ENCODE results near the gene C5orf24. TPM values are rescaled to one million over a fixed set of nuclear protein-coding genes. Genes with fewer than 3 reads are reported as not detected.

C5orf24 gene
- total and polyA plus RNA-seq, 3 experiments from 2014 or later: 10.5 to 29.8 (median 28.9) TPM

DNA sequence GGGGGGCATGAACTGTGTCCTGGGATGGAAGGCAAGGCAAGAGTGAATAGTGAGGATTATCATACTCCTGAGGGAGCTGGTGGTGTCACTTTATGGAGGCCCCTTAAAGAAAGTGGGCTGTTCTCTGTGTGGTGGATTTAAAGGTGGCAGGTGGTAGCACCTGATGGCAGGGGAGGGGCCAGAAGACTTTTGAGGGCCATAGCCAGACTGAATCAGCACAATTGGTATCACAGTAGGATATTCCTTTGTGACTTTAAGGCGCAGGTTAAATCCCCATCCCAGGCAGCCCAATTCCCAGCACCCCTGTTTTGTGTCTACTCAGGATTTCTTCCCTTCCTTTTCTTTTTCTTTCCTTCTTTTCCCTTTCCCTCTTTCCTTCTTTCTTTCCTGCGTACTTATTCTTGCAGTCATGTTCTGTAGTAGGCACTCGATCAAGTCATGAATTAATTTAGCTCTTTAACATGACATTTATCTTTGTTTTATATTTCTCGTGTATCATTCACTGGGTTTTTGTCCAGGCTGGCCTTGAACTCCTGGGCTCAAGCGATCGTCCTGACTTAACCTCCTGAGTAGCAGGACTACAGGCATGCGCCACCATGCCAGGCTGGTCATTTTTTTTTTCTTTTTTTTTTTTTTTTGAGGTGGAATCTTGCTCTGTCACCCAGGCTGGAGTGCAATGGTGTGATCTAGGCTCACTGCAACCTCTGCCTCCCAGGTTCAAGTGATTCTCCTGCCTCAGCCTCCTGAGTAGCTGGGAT is 48.2 kb downstream of the C5orf24 start:
- no peaks in the 10 kb centered on the region for H3K9me3 ChIP-seq (ENCODE audit: low read length)
- POLR2A ChIA-PET: interaction anchor here (1.8 kb wide), 1 partner anchor 11 kb away, joined by 5 read pairs; the partner anchor contains the start of gene PCBD2
- no peak overlapping the region for H3K4me3 ChIP-seq (ENCODE audit: low read length)
- CTCF ChIA-PET: interaction anchor here (3.1 kb wide), 1 partner anchor 10 kb away, joined by 17 read pairs; the partner anchor contains the start of gene PCBD2
- Mint-ChIP-seq H3K4me1 (peaks cover 6 to 9% (median 9%) of the 10 kb centered on the region in 3 donors), H3K4me3 (no peak overlapping the region), H3K27me3 (no peaks in the 10 kb centered on the region), H3K27ac (peak overlapping the region in 2 of 8 donors; percentile 24 to 33), H3K9me3 (no peaks in the 10 kb centered on the region), H3K36me3 (peaks cover 0 to 74% (median 16%) of the 10 kb centered on the region in 3 donors)
- peaks cover 14% of the 10 kb centered on the region for H3K36me3 ChIP-seq (ENCODE audit: insufficient read depth, low read length)
- no peak for DNase-seq
- H3K4me1 ChIP-seq (ENCODE audit: insufficient read depth, low read length): no peaks in the 10 kb centered on the region
- no peak overlapping the region for H3K27ac ChIP-seq (ENCODE audit: low read depth, low read length)
- H3K27me3 ChIP-seq (ENCODE audit: insufficient read depth, low read length, poor library complexity, severe bottlenecking): no peaks in the 10 kb centered on the region

DNA sequence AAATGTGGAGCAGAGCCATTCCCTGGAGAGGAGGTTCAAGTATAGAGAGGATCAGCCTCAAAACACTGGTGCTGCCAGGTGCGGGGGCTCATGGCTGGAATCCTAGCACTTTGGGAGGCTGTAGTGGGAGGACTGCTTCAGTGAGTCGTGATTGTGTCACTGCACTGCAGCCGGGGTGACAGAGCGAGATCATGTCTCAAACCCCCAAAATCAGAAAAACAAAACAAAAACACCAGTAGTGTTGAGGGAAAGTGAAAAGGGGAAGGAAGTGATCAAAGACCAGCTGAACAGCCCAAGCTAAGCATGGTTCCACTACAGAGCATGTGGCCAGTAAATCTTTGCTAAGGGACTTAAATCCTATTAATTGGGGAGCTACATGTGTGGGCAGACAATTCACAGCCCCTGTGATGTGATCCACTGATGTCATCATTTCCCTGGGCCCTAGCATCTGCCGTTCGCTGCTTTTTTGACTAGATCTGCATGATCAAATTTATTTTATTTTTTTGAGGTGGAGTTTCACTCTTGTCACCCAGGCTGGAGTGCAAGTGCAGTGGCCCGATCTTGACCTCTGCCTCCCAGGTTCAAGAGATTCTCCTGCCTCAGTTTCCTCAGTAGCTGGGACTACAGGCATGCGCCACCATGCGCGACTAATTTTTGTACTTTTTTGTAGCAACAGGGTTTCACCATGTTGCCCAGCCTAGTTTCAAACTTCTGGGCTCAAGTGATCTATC is 56.5 kb downstream of the C5orf24 start:
- Mint-ChIP-seq H3K27ac (peak overlapping the region in 4 of 8 donors; percentile 26 to 96 (median 73)), H3K4me3 (peak overlapping the region in 4 of 7 donors; percentile 13 to 95 (median 36)), H3K4me1 (peaks cover 5 to 12% (median 10%) of the 10 kb centered on the region in 3 donors), H3K36me3 (peaks cover 0 to 35% (median 5%) of the 10 kb centered on the region in 3 donors), H3K9me3 (no peaks in the 10 kb centered on the region), H3K27me3 (no peaks in the 10 kb centered on the region)
- no peak for DNase-seq
- H3K27ac ChIP-seq (ENCODE audit: low read depth, low read length): no peak overlapping the region
- CTCF ChIA-PET: interaction anchor here (0.6 to 1.5 kb wide), 2 partner anchors 49 to 171 kb away, joined by 3 read pairs; no protein-coding TSS in a partner anchor
- H3K36me3 ChIP-seq (ENCODE audit: insufficient read depth, low read length): peaks cover 5% of the 10 kb centered on the region
- no peaks in the 10 kb centered on the region for H3K27me3 ChIP-seq (ENCODE audit: insufficient read depth, low read length, poor library complexity, severe bottlenecking)
- no peaks in the 10 kb centered on the region for H3K4me1 ChIP-seq (ENCODE audit: insufficient read depth, low read length)
- no peak overlapping the region for H3K4me3 ChIP-seq (ENCODE audit: low read length)
- no peaks in the 10 kb centered on the region for H3K9me3 ChIP-seq (ENCODE audit: low read length)
- POLR2A ChIA-PET: no interaction called here

DNA sequence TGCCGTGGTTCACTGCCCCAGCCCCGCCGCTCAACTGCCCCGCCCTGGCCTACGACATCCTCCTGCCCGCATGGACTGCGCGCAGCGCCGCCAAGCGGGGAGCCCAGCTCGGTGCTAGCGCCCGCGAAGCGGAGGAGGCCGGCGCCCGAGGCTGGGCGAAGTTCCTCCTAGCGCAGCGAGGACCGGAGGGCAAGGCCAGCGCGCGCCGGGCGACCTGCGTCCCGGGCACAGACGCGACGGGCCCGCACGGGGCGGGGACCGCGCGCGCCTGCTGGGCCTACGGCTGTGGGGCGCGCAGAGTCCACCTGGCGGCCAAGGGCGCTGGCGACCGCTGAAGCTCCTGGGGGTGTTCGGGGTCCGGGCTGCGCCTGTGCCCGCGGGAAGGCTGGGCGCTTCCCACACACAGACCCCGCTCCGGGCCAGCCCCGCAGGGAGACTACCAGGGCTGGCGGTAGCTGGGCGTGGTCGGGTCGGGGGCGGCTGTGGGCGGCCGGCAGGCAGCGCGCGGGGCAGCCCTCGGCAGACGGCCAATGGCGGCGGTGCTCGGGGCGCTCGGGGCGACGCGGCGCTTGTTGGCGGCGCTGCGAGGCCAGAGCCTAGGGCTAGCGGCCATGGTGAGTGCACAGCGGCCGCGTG is 59.0 kb downstream of the C5orf24 start, which contains the start of gene PCBD2:
Gene PCBD2 (plus strand): TSS at position 522 of the 636 bp plus-strand sequence. CDS start 9 bp downstream, at position 531.
- ChIA-PET POLR2A (interaction anchor here (0.6 to 2.0 kb wide), 17 partner anchors 12 to 901 kb away, joined by 3 to 29 read pairs (median 4); partner anchors contain the start of genes C5orf24, CAMLG, JADE2 and PPP2CA), CTCF (interaction anchor here (0.7 to 5.7 kb wide), 31 partner anchors 10 to 345 kb away, joined by 3 to 39 read pairs (median 4); partner anchors contain the start of genes C5orf24, CAMLG, DDX46 and TXNDC15)
- Histone ChIP-seq H3K9me3 (ENCODE audit: low read length) (no peaks in the 10 kb centered on the region), H3K27ac (ENCODE audit: low read depth, low read length) (peak within 1 kb of the TSS; percentile 87), H3K4me1 (ENCODE audit: insufficient read depth, low read length) (no peaks in the 10 kb centered on the region), H3K27me3 (ENCODE audit: insufficient read depth, low read length, poor library complexity, severe bottlenecking) (no peaks in the 10 kb centered on the region), H3K36me3 (ENCODE audit: insufficient read depth, low read length) (no peaks in the 10 kb centered on the region), H3K4me3 (ENCODE audit: low read length) (peak within 1 kb of the TSS; percentile 71)
- peak within 1 kb of the TSS; percentile 97 to 99 (median 99) for H3K27ac Mint-ChIP-seq
- no peaks in the 10 kb centered on the region for H3K9me3 Mint-ChIP-seq
- no peaks in the 10 kb centered on the region for H3K27me3 Mint-ChIP-seq
- H3K4me1 Mint-ChIP-seq: peaks cover 5 to 12% (median 10%) of the 10 kb centered on the region in 3 donors
- peaks cover 0 to 20% (median 3%) of the 10 kb centered on the region in 3 donors for H3K36me3 Mint-ChIP-seq
- peak; percentile 84 to 94 (median 89) for DNase-seq
- peak within 1 kb of the TSS; percentile 93 to 98 (median 96) for H3K4me3 Mint-ChIP-seq

DNA sequence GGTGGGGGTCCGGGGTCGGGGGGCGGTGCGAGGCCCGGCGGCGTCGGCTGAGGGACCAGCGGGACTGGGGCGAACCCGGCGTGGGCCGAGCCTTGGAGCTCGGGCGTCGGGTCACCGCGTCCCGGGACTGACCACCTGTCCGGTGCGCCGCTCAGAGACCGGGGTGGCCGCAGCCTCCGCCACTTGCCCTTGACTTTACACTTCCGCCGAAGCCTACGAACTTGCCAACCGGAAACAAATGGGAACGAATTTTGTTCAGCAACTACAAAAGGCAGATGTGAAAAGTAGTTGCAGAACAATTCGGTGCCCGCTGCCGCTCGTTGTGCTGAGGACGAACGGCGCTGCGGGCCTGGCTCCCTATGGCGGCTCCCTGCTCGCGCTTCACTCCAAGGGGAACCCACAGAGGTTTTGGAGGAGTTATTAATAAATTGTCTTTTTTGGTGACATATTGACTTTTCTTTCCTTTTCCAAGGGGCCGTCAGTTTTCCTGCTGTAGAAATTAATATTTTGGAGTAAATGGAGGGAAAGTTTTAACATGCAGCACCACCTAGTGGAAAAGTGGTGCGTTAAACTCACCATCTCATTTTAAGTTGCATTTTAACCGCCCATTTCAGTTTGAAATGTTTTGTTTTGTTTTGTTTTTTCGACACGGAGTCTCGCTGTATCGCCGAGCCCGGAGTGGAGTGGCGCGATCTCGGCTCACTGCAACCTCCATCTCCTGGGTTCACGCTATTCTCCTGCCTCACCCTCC is 59.7 kb downstream of the C5orf24 start:
- Histone ChIP-seq H3K27ac (ENCODE audit: low read depth, low read length) (peak overlapping the region; percentile 87), H3K4me3 (ENCODE audit: low read length) (peak overlapping the region; percentile 71), H3K36me3 (ENCODE audit: insufficient read depth, low read length) (no peaks in the 10 kb centered on the region), H3K9me3 (ENCODE audit: low read length) (no peaks in the 10 kb centered on the region), H3K4me1 (ENCODE audit: insufficient read depth, low read length) (no peaks in the 10 kb centered on the region), H3K27me3 (ENCODE audit: insufficient read depth, low read length, poor library complexity, severe bottlenecking) (no peaks in the 10 kb centered on the region)
- Mint-ChIP-seq H3K27ac (peak overlapping the region; percentile 97 to 99 (median 99)), H3K27me3 (no peaks in the 10 kb centered on the region), H3K4me3 (peak overlapping the region; percentile 93 to 98 (median 96)), H3K4me1 (peaks cover 5 to 12% (median 10%) of the 10 kb centered on the region in 3 donors), H3K9me3 (no peaks in the 10 kb centered on the region), H3K36me3 (peaks cover 0 to 19% (median 0%) of the 10 kb centered on the region in 3 donors)
- peak; percentile 43 to 79 (median 68) for DNase-seq
- CTCF ChIA-PET: interaction anchor here (0.7 to 5.7 kb wide), 26 partner anchors 9 to 491 kb away, joined by 3 to 39 read pairs (median 4); partner anchors contain the start of genes C5orf24, CAMLG, DDX46 and TXNDC15
- POLR2A ChIA-PET: interaction anchor here (0.5 to 2.0 kb wide), 14 partner anchors 12 to 902 kb away, joined by 3 to 29 read pairs (median 5); partner anchors contain the start of genes C5orf24, CAMLG, JADE2 and PPP2CA

DNA sequence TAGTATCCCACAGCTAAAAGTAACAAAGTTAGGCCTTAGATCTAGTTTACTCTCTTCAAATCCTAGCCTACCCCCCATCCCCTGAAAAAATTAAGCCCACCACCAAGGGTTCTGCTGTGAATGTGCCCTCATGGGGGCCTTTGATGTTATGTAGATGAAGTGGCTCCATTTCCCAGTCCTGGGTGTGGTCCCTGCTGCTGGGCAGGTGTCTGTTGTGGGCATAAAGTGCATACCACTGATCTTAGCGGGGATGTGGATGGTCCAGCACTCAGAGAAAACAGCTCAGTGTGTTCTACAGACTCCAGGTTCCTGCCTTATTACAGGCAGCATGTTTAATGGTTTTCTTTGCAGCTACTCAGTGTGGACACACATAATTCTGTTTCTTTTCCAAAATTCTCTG is 61.0 kb downstream of the C5orf24 start:
- peaks cover 0 to 20% (median 3%) of the 10 kb centered on the region in 3 donors for H3K36me3 Mint-ChIP-seq
- no peaks in the 10 kb centered on the region for H3K27me3 Mint-ChIP-seq
- H3K9me3 ChIP-seq (ENCODE audit: low read length): no peaks in the 10 kb centered on the region
- no peaks in the 10 kb centered on the region for H3K9me3 Mint-ChIP-seq
- H3K4me3 Mint-ChIP-seq: peak overlapping the region; percentile 46 to 86 (median 64)
- H3K4me1 Mint-ChIP-seq: peaks cover 5 to 12% (median 10%) of the 10 kb centered on the region in 3 donors
- no peaks in the 10 kb centered on the region for H3K27me3 ChIP-seq (ENCODE audit: insufficient read depth, low read length, poor library complexity, severe bottlenecking)
- no peaks in the 10 kb centered on the region for H3K4me1 ChIP-seq (ENCODE audit: insufficient read depth, low read length)
- peak overlapping the region in 6 of 8 donors; percentile 46 to 99 (median 84) for H3K27ac Mint-ChIP-seq
- DNase-seq: no peak
- CTCF ChIA-PET: interaction anchor here (0.9 to 5.7 kb wide), 3 partner anchors 9 to 167 kb away, joined by 3 to 39 read pairs (median 16); partner anchors contain the start of genes C5orf24 and CAMLG
- no peak overlapping the region for H3K4me3 ChIP-seq (ENCODE audit: low read length)
- no peak overlapping the region for H3K27ac ChIP-seq (ENCODE audit: low read depth, low read length)
- no peaks in the 10 kb centered on the region for H3K36me3 ChIP-seq (ENCODE audit: insufficient read depth, low read length)
- POLR2A ChIA-PET: interaction anchor here (0.6 to 0.8 kb wide), 2 partner anchors 61 to 1729 kb away, joined by 4 read pairs; partner anchors contain the start of gene C5orf24

Data from CD8-positive, alpha-beta memory T cell (primary cell).